Mammary epithelial cell (primary cell): ENCODE data around the gene APOL4.

Experiments
- EZH2 ChIP-seq: IDR thresholded peaks from 2 replicates; pipeline ENCODE4 v1.6.1; 2012; ENCODE audit warnings: low read length, inconsistent platforms, borderline replicate concordance
- TF ChIP-seq, protein P1 (sequence below), 2 donors: IDR thresholded peaks in 1 of 2; conservative IDR thresholded peaks in 1 of 2; 2 replicates each; pipeline ENCODE4 v1.5.1; 2011 to 2012; ENCODE audit warnings: inconsistent platforms in 2 of 2, low read length in 2 of 2, mild to moderate bottlenecking in 2 of 2, control low read depth in 1 of 2, low read depth in 1 of 2; ENCODE audit not compliant: insufficient read depth in 1 of 2; ENCODE audit errors: extremely low read depth in 1 of 2

DNA sequence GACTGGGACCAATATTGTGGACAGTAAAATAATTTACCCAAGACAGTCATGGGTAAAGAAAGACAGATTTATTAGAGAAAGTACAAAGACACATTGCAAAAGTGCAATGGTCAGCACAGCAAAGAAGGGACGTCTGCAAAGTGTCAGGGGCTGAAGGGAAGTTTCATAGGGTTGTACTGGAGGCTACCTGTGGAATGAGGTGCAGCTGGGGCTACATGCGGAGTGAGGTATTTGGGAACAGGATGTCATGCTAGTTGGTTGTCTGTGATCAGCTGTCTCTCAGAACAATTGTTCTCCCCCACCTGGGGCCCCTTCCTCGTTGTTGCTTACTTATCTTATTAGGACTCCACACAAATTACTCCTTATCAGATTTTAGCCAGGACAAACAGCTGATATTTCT is 29.7 kb downstream of the APOL4 start:
- TF ChIP-seq, protein P1, sequence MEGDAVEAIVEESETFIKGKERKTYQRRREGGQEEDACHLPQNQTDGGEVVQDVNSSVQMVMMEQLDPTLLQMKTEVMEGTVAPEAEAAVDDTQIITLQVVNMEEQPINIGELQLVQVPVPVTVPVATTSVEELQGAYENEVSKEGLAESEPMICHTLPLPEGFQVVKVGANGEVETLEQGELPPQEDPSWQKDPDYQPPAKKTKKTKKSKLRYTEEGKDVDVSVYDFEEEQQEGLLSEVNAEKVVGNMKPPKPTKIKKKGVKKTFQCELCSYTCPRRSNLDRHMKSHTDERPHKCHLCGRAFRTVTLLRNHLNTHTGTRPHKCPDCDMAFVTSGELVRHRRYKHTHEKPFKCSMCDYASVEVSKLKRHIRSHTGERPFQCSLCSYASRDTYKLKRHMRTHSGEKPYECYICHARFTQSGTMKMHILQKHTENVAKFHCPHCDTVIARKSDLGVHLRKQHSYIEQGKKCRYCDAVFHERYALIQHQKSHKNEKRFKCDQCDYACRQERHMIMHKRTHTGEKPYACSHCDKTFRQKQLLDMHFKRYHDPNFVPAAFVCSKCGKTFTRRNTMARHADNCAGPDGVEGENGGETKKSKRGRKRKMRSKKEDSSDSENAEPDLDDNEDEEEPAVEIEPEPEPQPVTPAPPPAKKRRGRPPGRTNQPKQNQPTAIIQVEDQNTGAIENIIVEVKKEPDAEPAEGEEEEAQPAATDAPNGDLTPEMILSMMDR (conservative IDR thresholded peaks at IDR 0.05 in 1 of 2, IDR thresholded peaks at IDR 0.05 in 1 of 2; ENCODE audit: extremely low read depth in 1 of 2, insufficient read depth in 1 of 2, low read depth in 1 of 2, low read length in 2 of 2): no peak
- TF ChIP-seq EZH2: no peak
